ENCODE results near the gene RFPL3.

Gene RFPL3

DNA sequence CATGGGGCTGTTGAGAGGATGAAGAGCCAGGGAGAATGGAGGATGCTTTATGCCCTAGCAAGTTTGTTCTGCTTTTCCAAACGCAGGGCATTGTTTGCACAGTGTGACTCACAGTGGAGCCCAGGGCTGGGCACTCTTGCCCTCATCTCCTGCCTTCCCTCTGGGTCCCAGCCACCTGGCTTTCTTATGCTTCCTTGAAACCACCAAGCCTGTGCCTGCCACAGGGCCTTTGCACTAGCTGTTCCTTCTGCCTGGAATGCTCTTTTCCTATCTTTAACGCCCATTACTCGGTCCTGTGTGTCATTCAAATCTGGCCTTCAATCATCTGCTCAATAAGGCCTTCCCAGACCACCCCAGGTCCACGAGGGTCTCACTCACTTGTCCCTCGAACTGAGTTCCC is 46.9 kb upstream of the RFPL3 start:
- Histone ChIP-seq H3K9me3 (ENCODE audit: insufficient read depth, low read depth, low read length) (no peaks in the 10 kb centered on the region), H2AFZ (ENCODE audit: low read length) (no peak overlapping the region), H3K36me3 (ENCODE audit: insufficient read depth, low read length) (no peaks in the 10 kb centered on the region), H3K9me2 (replicated peaks; ENCODE audit: low read depth, low read length) (no peaks in the 10 kb centered on the region), H3K4me3 (ENCODE audit: low read length, poor library complexity, severe bottlenecking) (no peak overlapping the region), H4K20me1 (ENCODE audit: insufficient read depth, low read length, poor library complexity, severe bottlenecking) (no peaks in the 10 kb centered on the region), H3K9ac (ENCODE audit: low read depth, low read length, poor library complexity, severe bottlenecking) (no peak overlapping the region), H3K4me1 (ENCODE audit: insufficient read depth, low read length, poor library complexity, severe bottlenecking) (no peaks in the 10 kb centered on the region), H3K4me2 (ENCODE audit: low read depth, low read length, poor library complexity, severe bottlenecking) (no peak overlapping the region), H3K79me2 (ENCODE audit: insufficient read depth, low read length) (no peaks in the 10 kb centered on the region), H3K27me3 (ENCODE audit: insufficient read depth, low read length, poor library complexity, severe bottlenecking) (no peaks in the 10 kb centered on the region), H3F3A (ENCODE audit: low read depth) (no peaks in the 10 kb centered on the region)
- TF ChIP-seq, protein P1, sequence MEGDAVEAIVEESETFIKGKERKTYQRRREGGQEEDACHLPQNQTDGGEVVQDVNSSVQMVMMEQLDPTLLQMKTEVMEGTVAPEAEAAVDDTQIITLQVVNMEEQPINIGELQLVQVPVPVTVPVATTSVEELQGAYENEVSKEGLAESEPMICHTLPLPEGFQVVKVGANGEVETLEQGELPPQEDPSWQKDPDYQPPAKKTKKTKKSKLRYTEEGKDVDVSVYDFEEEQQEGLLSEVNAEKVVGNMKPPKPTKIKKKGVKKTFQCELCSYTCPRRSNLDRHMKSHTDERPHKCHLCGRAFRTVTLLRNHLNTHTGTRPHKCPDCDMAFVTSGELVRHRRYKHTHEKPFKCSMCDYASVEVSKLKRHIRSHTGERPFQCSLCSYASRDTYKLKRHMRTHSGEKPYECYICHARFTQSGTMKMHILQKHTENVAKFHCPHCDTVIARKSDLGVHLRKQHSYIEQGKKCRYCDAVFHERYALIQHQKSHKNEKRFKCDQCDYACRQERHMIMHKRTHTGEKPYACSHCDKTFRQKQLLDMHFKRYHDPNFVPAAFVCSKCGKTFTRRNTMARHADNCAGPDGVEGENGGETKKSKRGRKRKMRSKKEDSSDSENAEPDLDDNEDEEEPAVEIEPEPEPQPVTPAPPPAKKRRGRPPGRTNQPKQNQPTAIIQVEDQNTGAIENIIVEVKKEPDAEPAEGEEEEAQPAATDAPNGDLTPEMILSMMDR (conservative IDR thresholded peaks at IDR 0.05; ENCODE audit: low read length) = no peak
- no peak for TF ChIP-seq EZH2phosphoT487 (IDR thresholded peaks at IDR 0.05; ENCODE audit: borderline replicate concordance)

DNA sequence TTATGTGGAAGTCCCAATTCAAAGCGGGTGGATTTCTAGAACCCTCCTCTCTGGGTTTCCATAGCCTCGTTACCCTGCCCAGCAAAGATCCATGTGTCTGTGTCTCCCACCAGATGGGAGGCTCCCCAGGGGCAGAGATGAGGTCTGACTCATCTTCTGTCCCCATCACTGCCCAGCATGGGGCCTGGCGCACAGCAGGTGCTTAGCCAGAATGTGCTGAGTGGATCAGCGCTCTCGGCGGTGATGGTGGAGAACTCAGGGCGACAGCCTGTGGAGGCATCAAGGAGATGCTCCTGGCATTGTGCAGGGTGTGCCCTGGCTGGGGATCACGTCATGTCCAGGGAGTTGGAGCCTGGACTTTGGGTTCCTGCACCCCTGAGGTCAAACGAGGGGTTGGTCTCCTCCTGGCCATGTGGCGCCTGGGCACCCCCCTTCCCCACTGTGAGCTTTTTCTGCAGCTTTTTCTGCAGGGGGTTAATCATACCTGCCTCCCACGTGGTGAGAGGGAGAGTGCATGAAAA is 46.1 kb upstream of the RFPL3 start:
- TF ChIP-seq, protein P1 (conservative IDR thresholded peaks at IDR 0.05; ENCODE audit: low read length) = no peak
- Histone ChIP-seq H3F3A (ENCODE audit: low read depth) (no peaks in the 10 kb centered on the region), H3K9me2 (replicated peaks; ENCODE audit: low read depth, low read length) (no peaks in the 10 kb centered on the region), H3K27me3 (ENCODE audit: insufficient read depth, low read length, poor library complexity, severe bottlenecking) (no peaks in the 10 kb centered on the region), H3K4me1 (ENCODE audit: insufficient read depth, low read length, poor library complexity, severe bottlenecking) (no peaks in the 10 kb centered on the region), H3K4me2 (ENCODE audit: low read depth, low read length, poor library complexity, severe bottlenecking) (no peak overlapping the region), H3K9ac (ENCODE audit: low read depth, low read length, poor library complexity, severe bottlenecking) (no peak overlapping the region), H3K4me3 (ENCODE audit: low read length, poor library complexity, severe bottlenecking) (no peak overlapping the region), H2AFZ (ENCODE audit: low read length) (no peak overlapping the region), H4K20me1 (ENCODE audit: insufficient read depth, low read length, poor library complexity, severe bottlenecking) (no peaks in the 10 kb centered on the region), H3K36me3 (ENCODE audit: insufficient read depth, low read length) (no peaks in the 10 kb centered on the region), H3K79me2 (ENCODE audit: insufficient read depth, low read length) (no peaks in the 10 kb centered on the region), H3K9me3 (ENCODE audit: insufficient read depth, low read depth, low read length) (no peaks in the 10 kb centered on the region)

DNA sequence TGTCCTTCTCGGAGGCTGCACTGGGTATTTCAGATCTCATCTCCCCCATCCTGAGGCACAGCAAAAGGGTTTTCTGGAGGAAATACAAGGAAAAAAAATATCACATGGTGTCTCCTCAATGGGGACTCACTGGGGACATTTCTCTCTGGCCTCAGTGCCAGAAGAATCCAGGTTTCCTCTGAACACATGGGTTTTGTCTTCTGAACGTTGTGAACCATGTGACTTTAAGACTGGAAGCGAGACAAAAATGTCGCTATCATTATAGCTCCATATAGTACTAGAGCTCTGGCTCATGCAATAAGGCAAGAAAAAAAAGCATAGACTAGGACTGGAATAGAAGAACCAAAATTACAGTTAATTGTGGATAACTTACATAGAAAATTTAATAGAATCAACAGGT is 44.9 kb upstream of the RFPL3 start:
- H3K79me2 ChIP-seq (ENCODE audit: insufficient read depth, low read length) = no peaks in the 10 kb centered on the region
- no peaks in the 10 kb centered on the region for H4K20me1 ChIP-seq (ENCODE audit: insufficient read depth, low read length, poor library complexity, severe bottlenecking)
- no peak overlapping the region for H2AFZ ChIP-seq (ENCODE audit: low read length)
- H3K9me3 ChIP-seq (ENCODE audit: insufficient read depth, low read depth, low read length) = no peaks in the 10 kb centered on the region
- no peak overlapping the region for H3K9ac ChIP-seq (ENCODE audit: low read depth, low read length, poor library complexity, severe bottlenecking)
- H3K4me3 ChIP-seq (ENCODE audit: low read length, poor library complexity, severe bottlenecking) = no peak overlapping the region
- no peaks in the 10 kb centered on the region for H3K36me3 ChIP-seq (ENCODE audit: insufficient read depth, low read length)
- no peaks in the 10 kb centered on the region for H3F3A ChIP-seq (ENCODE audit: low read depth)
- TF ChIP-seq EZH2phosphoT487 (IDR thresholded peaks at IDR 0.05; ENCODE audit: borderline replicate concordance) = no peak
- H3K4me1 ChIP-seq (ENCODE audit: insufficient read depth, low read length, poor library complexity, severe bottlenecking) = no peaks in the 10 kb centered on the region
- no peaks in the 10 kb centered on the region for H3K27me3 ChIP-seq (ENCODE audit: insufficient read depth, low read length, poor library complexity, severe bottlenecking)
- no peaks in the 10 kb centered on the region for H3K9me2 ChIP-seq (replicated peaks; ENCODE audit: low read depth, low read length)
- no peak overlapping the region for H3K4me2 ChIP-seq (ENCODE audit: low read depth, low read length, poor library complexity, severe bottlenecking)

DNA sequence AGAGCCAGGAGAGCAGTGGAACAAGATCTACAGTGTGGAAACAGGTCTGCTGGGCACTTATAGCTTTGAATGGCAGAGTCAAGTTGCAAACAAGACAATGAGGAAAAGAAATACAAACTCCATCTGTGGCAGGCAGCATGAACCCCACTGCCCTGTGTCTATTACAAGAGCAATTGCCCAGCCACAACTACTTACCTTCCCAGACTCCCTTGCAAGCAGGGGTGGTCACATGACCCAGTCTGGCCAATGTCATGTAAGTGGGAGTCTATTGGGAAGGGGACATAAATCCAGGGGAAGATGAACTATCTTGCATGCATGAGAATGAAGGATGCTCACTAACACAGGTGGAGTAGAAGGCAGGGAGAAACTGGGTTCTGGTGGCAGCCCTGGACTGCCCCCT is 44.1 kb upstream of the RFPL3 start:
- no peaks in the 10 kb centered on the region for H3K27me3 ChIP-seq (ENCODE audit: insufficient read depth, low read length, poor library complexity, severe bottlenecking)
- no peak overlapping the region for H3K4me2 ChIP-seq (ENCODE audit: low read depth, low read length, poor library complexity, severe bottlenecking)
- no peaks in the 10 kb centered on the region for H3K4me1 ChIP-seq (ENCODE audit: insufficient read depth, low read length, poor library complexity, severe bottlenecking)
- no peaks in the 10 kb centered on the region for H4K20me1 ChIP-seq (ENCODE audit: insufficient read depth, low read length, poor library complexity, severe bottlenecking)
- H3K79me2 ChIP-seq (ENCODE audit: insufficient read depth, low read length) = no peaks in the 10 kb centered on the region
- H3K4me3 ChIP-seq (ENCODE audit: low read length, poor library complexity, severe bottlenecking) = no peak overlapping the region
- H3K9ac ChIP-seq (ENCODE audit: low read depth, low read length, poor library complexity, severe bottlenecking) = no peak overlapping the region
- H2AFZ ChIP-seq (ENCODE audit: low read length) = no peak overlapping the region
- no peak for TF ChIP-seq EZH2phosphoT487 (IDR thresholded peaks at IDR 0.05; ENCODE audit: borderline replicate concordance)
- TF ChIP-seq, protein P1 (conservative IDR thresholded peaks at IDR 0.05; ENCODE audit: low read length) = no peak
- H3F3A ChIP-seq (ENCODE audit: low read depth) = no peaks in the 10 kb centered on the region
- no peaks in the 10 kb centered on the region for H3K36me3 ChIP-seq (ENCODE audit: insufficient read depth, low read length)
- no peaks in the 10 kb centered on the region for H3K9me3 ChIP-seq (ENCODE audit: insufficient read depth, low read depth, low read length)
- no peaks in the 10 kb centered on the region for H3K9me2 ChIP-seq (replicated peaks; ENCODE audit: low read depth, low read length)
